Measurements from ENCODE around the gene DAP. TPM values are rescaled to one million over a fixed set of nuclear protein-coding genes. Genes with fewer than 3 reads are reported as not detected.

Gene DAP
- total RNA-seq, 1 donor from 2014 or later = 25.8 TPM

DNA sequence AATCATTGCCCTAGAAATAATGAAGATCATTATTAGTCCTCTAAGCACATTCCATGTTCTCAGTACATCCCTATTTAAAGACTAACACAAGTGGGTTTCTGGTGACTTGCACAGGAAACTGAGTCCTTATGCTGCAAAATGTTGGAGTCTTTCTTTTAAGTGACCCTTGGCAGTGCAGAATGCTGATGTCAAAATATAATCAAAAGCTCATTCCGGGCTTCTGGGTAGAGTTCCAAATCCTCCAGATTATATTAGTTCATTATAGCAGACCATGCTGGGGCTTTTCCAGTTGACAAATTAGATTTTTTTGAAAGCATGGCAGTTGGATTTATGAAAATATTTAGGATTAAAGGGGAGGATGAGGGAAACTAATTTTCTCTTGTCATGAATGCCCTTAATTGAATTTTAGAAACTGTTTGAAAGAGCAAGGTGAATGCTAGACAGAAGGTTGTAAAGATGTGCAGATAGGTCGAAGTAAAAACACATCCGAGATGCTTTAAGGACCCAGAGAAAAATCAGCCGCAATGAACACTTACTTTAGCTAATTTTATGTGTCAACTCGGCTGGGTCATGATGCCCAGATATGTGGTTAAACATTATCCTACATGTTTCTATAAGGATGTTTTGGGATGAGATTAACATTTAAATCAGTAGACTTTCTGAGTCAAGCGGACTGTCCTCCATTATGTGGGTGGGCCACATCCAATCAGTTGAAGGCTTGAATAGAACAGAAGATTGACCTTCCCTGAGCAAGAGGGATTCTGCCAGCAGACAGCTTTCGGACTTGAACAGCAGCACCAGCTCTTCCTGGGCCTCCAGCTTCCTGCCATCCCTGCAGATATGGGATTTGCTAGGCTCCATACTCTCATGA is 88.7 kb downstream of the DAP start:
- DNase-seq (ENCODE audit: low read depth) = no peak
- TF ChIP-seq, protein P1, sequence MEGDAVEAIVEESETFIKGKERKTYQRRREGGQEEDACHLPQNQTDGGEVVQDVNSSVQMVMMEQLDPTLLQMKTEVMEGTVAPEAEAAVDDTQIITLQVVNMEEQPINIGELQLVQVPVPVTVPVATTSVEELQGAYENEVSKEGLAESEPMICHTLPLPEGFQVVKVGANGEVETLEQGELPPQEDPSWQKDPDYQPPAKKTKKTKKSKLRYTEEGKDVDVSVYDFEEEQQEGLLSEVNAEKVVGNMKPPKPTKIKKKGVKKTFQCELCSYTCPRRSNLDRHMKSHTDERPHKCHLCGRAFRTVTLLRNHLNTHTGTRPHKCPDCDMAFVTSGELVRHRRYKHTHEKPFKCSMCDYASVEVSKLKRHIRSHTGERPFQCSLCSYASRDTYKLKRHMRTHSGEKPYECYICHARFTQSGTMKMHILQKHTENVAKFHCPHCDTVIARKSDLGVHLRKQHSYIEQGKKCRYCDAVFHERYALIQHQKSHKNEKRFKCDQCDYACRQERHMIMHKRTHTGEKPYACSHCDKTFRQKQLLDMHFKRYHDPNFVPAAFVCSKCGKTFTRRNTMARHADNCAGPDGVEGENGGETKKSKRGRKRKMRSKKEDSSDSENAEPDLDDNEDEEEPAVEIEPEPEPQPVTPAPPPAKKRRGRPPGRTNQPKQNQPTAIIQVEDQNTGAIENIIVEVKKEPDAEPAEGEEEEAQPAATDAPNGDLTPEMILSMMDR (conservative IDR thresholded peaks at IDR 0.05; ENCODE audit: low read depth, low read length) = no peak
- no peak overlapping the region for H3K4me3 ChIP-seq (ENCODE audit: low read depth, low read length)

DNA sequence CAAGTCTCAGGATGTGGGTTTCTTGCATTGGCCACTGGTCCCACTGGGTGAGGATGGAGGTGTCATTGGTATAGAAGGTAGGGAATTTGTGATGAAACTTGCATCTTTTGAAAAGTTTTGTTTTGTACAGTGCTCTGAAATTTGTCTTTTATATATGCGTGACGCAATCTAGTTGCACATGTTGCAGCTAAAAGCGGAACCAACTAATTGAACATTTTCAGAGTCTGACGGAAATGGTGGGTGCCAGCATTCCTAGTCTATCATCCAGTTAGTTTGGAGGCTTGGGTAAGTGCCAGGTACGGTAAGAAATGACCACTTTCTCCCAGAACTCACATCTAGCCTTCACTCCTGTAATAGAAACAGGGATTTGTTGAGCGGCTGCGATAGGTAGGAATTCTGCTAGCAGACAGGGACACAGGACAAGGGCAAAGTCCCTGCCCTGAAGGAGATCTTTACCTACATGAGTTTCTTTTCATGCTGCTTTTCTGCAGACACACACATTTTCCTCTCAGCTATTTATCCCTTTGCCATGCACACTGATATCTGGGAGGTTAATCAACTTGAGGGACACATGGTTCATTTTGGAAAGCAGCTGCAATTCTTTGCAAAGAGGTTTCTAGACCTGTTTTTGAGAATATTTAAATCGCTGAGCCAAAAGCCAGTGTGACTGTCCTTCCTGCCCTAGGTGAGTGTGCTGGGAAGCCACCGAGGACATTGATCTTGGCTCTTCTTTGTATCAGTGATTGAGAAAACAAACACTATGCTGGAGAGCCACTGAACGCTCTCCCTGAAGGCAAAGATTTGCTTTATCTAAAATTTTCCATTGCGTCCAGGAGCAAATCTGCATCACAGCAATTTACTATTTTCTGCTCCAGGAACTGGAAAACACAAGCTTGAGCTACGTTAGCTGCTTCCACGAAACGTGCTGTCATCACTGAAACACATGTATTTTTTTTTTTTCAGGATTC is 89.7 kb downstream of the DAP start:
- H3K4me3 ChIP-seq (ENCODE audit: low read depth, low read length) = no peak overlapping the region
- TF ChIP-seq, protein P1 (conservative IDR thresholded peaks at IDR 0.05; ENCODE audit: low read depth, low read length) = no peak
- DNase-seq (ENCODE audit: low read depth) = no peak

DNA sequence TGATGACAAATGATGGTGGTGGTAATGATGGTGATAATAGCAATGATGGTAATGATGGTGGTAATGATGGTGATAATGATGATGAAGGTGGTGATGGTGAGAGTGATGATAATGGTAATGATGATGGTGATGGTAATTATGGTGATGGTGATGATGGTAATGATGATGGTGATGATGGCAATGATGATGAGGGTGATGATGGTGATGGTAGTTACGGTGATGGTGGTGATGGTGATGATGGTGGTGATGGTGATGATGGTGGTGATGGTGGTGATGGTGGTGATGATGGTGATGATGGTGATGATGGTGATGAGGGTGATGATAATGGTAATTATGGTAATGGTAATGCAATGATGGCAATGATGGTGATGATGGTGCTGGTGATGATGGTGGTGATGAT is 91.1 kb downstream of the DAP start:
- TF ChIP-seq, protein P1 (conservative IDR thresholded peaks at IDR 0.05; ENCODE audit: low read depth, low read length) = no peak
- no peak for DNase-seq (ENCODE audit: low read depth)
- H3K4me3 ChIP-seq (ENCODE audit: low read depth, low read length) = no peak overlapping the region

DNA sequence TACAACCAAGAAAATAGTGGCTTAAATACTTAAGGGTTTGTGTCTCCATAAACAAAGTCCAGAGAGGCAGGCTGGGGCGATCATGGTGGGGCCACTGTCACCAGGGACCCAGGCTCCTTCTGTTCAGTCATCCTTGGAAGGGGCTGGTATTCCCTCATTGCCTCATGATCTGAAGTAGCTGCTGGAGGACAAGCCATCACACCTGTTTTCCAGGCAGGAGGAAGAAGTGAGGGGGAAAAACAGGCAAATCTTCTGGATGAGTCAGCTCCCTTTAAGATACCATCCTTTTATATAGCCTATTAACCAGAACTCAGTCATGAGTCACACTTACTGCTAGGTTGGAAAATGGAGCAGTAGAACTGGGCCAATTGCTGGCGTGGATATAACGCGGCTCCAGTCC is 92.3 kb downstream of the DAP start:
- TF ChIP-seq, protein P1 (conservative IDR thresholded peaks at IDR 0.05; ENCODE audit: low read depth, low read length) = no peak
- no peak for DNase-seq (ENCODE audit: low read depth)
- H3K4me3 ChIP-seq (ENCODE audit: low read depth, low read length) = no peak overlapping the region

DNA sequence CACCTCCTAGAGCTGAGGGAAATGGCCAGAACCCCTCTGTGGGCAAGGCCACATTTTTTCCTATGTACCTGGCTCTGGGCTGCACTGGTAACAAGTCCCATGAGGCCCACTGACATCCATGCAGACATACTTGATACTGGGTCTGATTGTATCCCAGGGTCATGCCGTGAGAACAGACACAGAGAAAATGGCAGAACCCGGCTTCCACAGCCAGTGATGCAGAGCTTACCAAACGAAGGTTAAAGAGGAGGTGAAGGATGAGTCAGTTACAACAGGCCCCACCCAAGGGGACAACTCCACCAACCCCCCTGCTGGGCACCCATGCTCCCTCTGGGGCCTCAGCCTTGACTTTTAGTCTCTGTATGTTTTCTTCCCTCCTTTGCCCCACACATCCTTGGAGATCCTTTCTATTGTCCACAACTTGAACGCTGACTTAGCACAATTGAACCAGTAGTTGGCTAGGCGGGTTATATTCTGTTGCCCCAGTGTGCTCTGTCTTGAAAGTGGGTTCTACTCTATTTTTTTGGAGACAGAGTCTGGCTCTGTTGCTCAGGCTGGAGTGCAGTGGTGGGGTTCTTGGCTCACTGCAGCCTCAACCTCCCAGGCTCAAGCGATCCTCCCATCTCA is 93.5 kb downstream of the DAP start:
- DNase-seq (ENCODE audit: low read depth) = no peak
- TF ChIP-seq, protein P1 (conservative IDR thresholded peaks at IDR 0.05; ENCODE audit: low read depth, low read length) = no peak
- H3K4me3 ChIP-seq (ENCODE audit: low read depth, low read length) = no peak overlapping the region

DNA sequence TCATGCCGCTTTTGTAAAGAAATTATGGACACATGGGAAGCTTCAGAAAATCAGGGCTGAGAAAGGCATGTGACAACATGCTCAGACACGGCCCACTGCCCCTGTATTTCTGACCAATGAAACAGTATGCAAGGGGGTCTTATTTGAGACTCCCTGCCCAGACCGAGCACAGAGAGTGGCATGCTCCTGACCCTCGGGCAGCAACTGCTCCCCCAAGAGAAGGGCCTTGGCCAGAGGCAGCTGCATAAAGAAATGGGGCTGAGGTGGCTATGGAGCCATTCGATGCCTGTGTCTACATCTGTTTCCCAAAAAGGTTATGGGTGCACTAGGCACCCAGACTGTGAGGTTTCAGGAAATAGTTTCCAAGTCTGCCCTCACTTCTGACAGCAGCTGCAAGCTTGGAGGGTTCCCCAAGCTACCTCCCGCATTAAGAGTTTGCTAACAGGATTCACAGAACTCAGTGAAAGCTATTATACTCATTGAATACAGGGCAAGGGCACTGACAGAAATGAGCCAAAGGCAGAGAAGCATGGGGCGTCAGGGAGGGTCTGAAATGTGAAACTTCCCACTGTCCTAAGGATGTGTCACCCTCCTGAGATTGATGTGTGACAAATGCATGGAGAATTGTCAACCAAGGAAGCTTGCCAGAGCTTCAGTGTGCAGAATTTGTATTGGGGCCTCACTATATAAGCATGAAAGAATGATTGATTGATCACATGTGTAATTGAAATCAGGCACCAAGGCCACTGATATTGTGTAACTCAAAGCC is 94.3 kb downstream of the DAP start:
- TF ChIP-seq, protein P1 (conservative IDR thresholded peaks at IDR 0.05; ENCODE audit: low read depth, low read length) = no peak
- no peak overlapping the region for H3K4me3 ChIP-seq (ENCODE audit: low read depth, low read length)
- no peak for DNase-seq (ENCODE audit: low read depth)

All from epithelial cell of proximal tubule (primary cell).